HG03442 (cell line): ENCODE results near the gene TMX3.

Experiments used
- ATAC-seq: cut with Tn5 transposase; IDR thresholded peaks from one replicate; pipeline ENCODE4 v1.9.1; 2021; ENCODE audit warnings: mild to moderate bottlenecking, moderate library complexity; ENCODE audit not compliant: unreplicated experiment

The TMX3 gene

GRCh38 chr18:68713796-68714195, 1.1 kb downstream of the TMX3 start:
- no peak for ATAC-seq

DNA sequence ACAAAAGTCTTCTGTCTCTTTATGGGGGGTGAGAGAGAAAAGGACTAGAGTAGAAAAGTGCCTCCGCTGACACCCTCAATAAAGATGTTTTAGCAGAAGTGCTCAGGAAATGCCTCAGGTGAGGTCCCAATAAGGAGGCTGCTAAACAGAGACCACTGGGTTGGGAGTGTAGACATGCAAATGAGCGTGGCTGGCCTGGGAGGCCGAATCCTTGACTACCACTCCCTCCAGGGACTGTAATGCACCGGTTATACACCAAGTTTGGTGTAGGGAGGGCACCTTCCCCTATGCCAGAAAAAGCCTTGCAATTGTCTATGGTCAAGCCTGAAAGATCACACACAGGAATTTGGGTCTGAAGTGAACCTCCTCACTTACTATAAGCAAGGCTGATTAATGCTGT, 1.8 kb downstream of the TMX3 start:
- no peak for ATAC-seq

DNA sequence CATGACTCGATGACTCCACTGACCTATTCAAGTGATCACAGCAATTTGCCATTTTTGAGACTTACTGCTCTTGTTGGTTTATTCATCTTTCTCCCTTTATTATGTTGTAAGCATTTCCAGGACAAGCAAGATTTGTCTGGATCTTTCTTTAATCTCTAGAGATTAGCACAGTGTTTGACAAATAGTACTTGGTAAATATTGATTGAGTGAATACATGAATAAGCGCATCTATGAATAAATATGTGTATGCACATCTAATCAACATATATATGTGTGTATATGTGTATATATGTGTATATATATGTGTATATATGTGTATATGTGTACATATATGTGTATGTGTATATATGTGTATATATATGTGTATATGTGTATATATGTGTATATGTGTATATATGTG, 7.3 kb downstream of the TMX3 start:
- ATAC-seq: no peak

GRCh38 chr18:68705119-68705518, 9.8 kb downstream of the TMX3 start:
- no peak for ATAC-seq

DNA sequence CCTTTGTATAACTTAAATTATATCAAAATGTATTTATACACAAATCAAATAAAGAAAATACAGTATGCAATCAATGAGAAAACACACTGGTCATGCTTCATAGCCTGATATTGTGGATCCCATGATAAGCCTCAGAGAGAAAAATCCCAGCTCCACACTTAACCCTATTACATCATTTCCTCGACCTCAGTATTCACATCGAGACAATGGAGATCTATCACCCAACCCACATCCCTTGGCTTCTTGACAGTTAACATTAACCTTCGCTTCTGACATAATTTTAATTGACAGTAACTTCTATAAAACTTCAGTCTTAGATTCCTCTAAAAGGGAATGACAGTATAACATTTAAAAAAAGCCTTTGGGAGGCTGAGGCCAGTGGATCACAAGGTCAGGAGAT, 11.6 kb downstream of the TMX3 start:
- no peak for ATAC-seq

- ATAC-seq: no peak
These were observed 13.6 kb downstream of the TMX3 start for GRCh38 chr18:68701353-68701752.

DNA sequence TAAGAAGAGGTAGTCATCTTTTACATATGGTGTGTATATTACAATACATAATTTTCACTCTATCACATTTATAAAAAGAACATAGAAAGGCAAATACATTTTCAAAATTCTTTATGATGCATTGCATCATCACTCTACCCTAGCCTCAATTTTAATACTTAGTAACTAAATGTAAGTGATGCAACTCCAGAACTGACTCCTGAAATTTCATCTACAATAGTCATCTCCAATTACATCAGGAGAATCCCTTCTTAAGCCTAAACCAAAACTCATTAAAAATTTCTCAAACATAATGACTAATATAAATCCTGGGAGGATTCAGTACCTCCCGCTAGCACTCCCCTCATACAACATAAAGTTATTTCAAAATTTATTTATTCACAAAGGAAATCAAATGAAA, 15.9 kb downstream of the TMX3 start:
- no peak for ATAC-seq

DNA sequence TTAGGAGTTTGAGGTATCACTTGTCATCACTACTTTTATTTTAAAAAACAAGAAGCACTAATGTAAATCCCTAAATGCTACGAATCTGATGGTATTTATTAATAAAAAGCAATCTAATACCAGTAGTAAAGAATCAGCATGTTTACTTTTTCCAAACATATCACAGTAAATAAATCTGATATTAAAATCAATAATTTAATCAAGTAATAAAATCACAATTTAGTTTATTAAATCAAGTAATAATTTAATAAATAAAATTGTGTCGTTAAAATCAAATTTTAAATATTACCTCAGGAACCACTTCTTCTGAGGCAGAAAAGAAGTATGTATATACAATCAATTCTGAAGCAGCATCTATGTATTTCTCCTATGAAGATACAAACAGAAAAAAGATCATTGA, 18.0 kb downstream of the TMX3 start:
- ATAC-seq: no peak

DNA sequence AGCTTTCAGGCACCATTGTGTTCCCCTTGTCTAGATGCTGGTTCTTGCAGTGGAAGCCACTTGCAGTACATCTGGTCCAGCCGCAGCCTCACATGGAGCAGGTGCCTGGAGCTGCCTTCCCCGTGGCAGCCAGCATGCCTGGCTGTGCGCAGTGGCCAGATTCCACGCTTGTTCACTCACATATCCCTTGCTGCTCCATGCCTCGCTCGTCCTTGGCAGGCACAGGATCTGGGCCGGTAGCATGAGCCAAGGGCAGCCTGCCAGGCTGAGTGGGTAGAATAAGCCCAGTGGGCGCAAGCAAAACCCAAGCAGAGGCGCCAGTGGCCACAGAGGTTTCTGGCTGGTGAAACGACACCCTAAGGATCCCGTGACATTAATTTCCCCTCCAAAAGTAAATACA, 20.6 kb downstream of the TMX3 start:
- ATAC-seq: no peak

GRCh38 chr18:68693091-68693815, 21.7 kb downstream of the TMX3 start:
- no peak for ATAC-seq

GRCh38 chr18:68679528-68679927, 35.4 kb downstream of the TMX3 start:
- ATAC-seq: no peak

- ATAC-seq: peak; percentile 88
These were observed 38.0 kb downstream of the TMX3 start for GRCh38 chr18:68676913-68677312.

DNA sequence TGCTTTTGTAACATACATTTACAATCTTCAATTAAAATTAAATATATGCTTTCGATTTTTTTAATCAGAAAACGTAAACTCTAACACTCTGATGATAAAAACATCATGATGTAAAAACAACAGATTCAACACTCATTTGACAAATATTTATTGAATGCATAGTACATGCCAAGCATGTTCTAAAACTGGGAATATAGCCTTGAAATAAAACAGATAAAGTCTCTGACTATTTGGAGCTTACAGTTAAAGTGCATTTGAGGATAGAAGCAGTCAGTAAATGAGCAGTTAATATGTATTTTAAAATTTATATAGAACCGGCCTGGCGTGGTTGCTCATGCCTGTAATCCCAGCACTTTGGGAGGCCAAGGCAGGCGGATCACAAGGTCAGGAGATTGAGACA, 47.8 kb downstream of the TMX3 start:
- no peak for ATAC-seq

GRCh38 chr18:68666381-68666780, 48.5 kb downstream of the TMX3 start:
- ATAC-seq: no peak

GRCh38 chr18:68665628-68666027, 49.3 kb downstream of the TMX3 start:
- ATAC-seq: no peak

GRCh38 chr18:68662754-68663153, 52.2 kb downstream of the TMX3 start:
- ATAC-seq: peak; percentile 39

DNA sequence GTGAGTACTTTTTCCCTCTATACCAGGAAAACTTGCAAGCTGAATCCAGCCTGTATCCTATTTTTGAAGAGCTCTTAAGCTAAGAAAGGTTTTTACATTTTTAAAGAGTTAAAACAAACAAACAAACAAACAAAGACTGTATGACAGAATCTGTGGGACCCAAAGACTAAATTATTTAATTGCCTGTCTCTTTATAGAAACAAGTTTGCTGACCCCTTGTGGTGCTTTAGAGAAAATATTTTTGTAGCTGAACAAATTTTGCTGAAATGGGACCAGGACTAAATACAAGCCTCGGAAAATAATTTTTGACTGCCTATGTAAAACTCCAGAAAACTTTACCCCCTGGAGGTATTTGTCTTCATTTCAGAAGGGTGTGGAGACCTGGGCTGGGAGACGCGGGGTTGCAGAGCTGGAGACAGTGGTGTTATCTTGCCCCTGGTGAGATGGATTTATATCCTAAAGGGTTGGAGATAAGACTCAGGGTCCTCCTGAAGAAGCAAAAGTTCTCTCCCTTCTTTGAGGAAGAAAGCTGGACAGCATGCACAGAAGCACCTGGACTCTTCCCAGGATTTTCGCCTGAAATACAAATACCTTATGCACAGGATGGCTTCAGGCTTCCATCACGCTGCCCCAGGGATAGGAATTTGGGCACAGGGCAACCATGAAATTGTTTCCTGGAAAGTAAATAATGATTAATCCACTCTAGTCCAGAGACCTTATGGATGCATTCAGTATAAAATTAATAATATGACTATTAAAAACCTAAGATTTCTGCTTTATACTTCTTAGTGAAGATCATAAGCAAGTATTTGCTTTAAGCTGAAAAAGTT, 54.3 kb downstream of the TMX3 start:
- no peak for ATAC-seq

DNA sequence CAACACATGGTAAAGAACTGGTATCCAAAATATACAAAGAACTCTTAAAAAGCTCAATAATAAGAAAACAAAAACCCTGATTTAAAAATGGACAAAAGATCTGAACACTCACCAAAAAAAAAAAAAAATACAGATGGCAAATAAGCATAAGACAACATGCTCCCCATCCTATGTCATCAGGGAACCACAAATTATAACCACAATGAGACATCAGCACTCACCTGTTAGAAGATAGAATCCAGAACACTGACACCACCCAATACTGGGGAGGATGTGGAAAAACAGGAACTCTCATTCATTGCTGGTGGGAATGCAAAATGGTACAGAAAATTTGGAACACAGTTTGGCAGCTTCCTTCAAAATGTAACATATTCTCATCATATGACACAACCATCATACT, 66.7 kb downstream of the TMX3 start:
- ATAC-seq: no peak

DNA sequence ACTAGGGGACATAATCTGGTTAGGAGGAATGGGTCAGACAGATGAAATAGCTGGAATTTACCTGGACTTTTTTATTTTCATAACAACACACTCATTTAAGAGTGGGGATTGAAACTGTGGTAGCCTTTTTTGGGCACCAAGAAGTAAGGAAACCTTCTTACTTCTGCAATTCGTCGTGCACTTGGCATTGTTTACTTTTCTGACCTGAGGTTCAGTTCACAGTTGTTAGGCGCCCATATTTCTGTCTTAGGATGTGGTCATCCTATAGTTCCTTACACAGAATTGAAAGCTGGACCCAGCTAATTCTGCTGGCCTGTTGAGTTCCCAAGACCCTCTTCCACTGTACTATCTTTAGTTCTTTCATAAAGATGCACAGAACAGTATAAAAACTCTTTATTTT, 72.9 kb downstream of the TMX3 start:
- no peak for ATAC-seq

- no peak for ATAC-seq
These were observed 74.0 kb downstream of the TMX3 start for GRCh38 chr18:68640861-68641260.

GRCh38 chr18:68638613-68639012, 76.3 kb downstream of the TMX3 start:
- ATAC-seq: no peak

GRCh38 chr18:68627812-68628211, 87.1 kb downstream of the TMX3 start:
- no peak for ATAC-seq
